ENCODE measurements around the gene TRIP10.
A peak's percentile ranks its signal among the peaks of the same experiment; 100 is the strongest.
"Not testable (repeated sequence)": the region's sequence is repeated elsewhere in the genome, so short reads cannot be mapped to it uniquely, and the experiment has no call there.

Gene TRIP10

DNA sequence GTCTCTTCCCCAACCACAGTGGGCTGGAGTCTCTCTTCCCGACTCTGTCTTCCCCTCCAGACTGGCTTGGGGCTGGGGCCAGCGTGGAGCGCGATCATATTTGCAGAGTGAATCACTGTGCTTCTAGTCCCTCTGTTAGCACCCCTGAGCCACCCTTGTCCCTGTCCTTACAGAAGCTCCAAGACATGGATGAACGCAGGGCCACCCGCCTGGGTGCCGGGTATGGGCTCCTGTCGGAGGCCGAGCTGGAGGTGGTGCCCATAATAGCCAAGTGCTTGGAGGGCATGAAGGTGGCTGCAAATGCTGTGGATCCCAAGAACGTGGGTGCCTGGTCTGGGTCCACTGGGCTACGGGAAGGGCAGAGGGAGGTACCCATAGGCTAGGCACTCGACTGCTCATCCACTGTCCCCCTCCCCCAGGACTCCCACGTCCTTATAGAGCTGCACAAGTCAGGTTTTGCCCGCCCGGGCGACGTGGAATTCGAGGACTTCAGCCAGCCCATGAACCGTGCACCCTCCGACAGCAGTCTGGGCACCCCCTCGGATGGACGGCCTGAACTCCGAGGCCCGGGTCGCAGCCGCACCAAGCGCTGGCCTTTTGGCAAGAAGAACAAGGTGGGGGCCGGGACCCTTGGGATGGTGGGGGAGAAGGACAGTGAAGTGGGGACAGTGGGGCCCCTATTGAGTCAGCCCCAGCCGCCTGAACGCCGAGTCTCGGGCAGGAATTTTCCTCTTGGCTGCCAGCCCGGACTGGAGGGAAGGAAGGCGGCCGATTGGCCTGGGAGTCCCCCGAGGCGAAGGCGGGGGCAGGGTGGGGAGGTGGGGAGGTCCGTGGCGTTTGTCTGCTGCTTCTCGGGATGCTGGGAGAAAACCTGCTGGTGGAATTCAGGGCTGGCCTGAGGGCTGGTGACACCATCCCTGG is 5.2 kb downstream of the TRIP10 start:
- no peak for DNase-seq

- no peak for DNase-seq
These were observed 6.5 kb downstream of the TRIP10 start for GRCh38 chr19:6745965-6746364.

- DNase-seq, result not testable (repeated sequence)
These were observed 9.1 kb downstream of the TRIP10 start for GRCh38 chr19:6748543-6748942.

- DNase-seq, result no peak
These were observed 10.6 kb downstream of the TRIP10 start for GRCh38 chr19:6750062-6750461.

DNA sequence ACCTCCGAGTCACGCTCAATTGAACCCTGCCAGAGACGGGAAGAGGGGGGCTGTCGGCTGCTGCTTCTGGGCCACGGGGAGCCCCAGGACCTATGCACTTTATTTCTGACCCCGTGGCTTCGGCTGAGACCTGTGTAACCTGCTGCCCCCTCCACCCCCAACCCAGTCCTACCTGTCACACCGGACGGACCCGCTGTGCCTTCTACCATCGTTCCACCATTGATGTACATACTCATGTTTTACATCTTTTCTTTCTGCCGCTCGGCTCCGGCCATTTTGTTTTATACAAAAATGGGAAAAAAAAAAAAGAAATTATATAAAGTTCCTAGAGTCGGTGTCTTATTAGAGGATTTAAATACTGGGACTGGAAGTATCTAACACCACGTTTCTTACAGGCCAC is 11.7 kb downstream of the TRIP10 start:
- no peak for DNase-seq

- DNase-seq, result no peak
These were observed 13.0 kb downstream of the TRIP10 start for GRCh38 chr19:6752256-6753177.

GRCh38 chr19:6753178-6754031 is 13.9 kb downstream of the TRIP10 start:
- no peak for DNase-seq

DNA sequence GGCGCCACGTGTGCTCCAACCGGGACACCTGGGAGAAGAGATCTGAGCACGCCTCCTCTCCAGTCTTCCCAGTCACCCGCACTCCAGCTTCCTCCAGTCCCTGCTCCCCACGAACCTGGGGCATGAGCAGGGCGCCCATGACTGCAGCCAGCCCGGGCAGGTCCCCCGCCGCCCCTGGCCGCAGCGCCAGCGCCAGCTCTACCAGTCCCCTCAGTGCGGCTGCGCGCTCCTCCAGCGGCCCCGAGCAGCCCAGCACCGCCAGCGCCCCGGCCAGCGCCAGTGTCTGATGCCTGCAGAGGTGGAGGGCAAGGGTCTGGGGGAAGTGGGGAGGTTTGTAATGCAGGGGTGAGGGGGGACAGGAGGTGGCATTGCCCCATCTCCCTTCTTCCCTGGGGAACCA is 14.7 kb downstream of the TRIP10 start:
- DNase-seq, result no peak

DNA sequence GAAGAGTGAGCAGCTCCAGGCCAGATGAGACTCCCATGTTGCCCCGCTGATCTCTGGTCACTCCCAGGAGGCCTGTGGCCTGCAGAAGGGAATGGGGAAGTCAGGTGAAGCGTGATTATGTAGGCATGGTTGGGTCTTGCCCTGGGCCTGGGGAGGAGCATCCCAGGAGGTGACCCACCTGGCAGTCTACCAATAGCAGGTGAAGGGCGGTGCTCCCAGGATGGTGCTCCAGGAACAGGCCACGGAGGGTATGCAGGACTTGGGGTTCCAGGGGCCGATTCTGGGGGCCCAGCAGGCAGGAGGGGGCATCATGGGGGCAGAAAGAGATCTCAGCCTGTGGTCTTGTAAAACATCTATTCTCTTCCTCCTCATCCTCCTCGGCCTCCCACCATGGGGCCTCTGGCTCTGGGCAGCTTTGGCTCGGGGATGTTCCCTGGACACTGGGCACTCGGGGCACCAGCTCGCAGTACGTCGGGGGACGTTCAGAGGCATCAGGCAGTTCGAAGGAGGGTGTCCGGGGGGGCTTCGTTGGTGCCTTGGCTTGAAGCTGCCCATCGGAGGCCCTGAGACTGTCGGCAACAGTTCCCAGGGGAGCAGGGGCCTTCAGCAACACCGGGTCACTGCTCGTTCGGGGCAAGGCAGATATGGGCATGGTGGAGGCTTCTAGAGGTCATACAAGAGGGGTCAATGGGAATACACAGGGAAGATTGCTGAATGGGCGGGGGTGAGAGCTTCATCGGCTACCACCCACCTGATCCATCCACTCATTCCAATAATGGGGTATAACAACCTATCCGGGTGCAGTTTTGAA is 15.4 kb downstream of the TRIP10 start:
- no peak for DNase-seq

DNA sequence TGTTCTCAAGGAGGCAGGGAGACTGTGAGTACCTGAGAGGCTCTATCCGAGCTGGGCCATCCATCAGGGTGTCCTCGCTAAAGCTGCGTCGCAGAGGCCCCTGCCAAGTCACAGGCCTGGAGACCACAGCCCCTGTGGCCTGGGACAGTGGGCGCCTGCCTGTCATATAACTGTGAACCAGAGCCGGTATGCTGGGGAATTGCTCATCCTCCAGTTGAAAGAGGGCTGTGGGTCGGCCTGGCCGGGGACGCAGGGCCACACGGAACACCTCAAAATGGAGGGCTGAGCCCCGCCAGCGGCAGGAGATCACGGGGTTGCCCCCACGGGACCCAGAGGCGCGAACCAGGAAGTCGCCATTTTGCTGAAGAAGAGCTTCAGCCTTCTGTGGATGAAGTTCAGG is 21.1 kb downstream of the TRIP10 start:
- no peak for DNase-seq

DNA sequence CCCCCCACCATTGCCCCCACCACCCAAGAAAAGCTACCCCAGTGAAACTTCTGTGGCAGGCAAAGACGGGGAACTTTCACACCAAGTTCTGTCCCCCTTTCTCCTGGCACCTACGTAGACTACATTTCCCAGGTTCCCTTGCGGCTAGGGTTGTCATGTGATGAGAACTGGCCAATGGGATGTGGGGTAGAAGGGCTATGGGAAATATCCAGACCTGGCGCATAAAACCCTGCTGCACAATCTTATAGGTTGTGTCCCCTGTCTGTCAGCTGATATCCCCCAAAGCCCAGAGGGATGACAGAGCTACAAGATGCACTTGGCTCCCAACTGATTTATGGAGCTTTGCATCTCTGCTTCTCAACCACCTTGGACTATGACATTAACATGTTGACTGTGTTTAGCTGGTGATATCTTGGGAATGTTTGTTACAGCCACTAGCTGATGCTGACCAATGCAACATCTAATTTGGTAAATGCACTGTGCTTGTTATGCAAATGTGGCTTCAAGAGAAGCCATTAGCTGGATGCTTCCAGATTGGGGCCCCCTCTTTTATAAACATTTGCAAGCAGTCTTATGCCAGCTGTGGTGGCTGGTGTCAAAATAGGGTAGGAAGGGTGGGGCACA is 21.7 kb downstream of the TRIP10 start:
- DNase-seq, result no peak

GRCh38 chr19:6762253-6762797 is 22.8 kb downstream of the TRIP10 start:
- not testable (repeated sequence) for DNase-seq

- DNase-seq, result no peak
These were observed 26.4 kb downstream of the TRIP10 start for GRCh38 chr19:6765738-6766356.

- DNase-seq, result no peak
These were observed 27.0 kb downstream of the TRIP10 start for GRCh38 chr19:6766357-6767080.

DNA sequence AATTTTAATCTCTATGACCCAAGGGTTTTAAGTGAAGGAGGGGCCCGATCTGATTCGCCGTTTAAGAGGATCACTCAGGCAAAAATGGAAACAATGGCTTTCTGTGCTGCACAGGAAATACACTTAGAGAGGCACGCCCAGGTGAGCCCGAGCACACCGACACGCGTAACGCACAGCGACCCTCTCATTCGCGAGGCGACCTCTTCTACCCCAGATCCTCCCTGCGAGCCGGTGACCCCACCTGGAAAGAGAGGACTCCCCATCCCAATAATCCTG is 27.5 kb downstream of the TRIP10 start:
- no peak for DNase-seq

GRCh38 chr19:6767357-6768235 is 28.1 kb downstream of the TRIP10 start, which contains the start of gene SH2D3A:
TSS of gene SH2D3A (minus strand) at chr19:6767435. CDS start at chr19:6763748, 3,687 bp downstream.
- DNase-seq, result peak; percentile 36

- DNase-seq, result no peak
These were observed 28.8 kb downstream of the TRIP10 start for GRCh38 chr19:6768236-6768785.

DNA sequence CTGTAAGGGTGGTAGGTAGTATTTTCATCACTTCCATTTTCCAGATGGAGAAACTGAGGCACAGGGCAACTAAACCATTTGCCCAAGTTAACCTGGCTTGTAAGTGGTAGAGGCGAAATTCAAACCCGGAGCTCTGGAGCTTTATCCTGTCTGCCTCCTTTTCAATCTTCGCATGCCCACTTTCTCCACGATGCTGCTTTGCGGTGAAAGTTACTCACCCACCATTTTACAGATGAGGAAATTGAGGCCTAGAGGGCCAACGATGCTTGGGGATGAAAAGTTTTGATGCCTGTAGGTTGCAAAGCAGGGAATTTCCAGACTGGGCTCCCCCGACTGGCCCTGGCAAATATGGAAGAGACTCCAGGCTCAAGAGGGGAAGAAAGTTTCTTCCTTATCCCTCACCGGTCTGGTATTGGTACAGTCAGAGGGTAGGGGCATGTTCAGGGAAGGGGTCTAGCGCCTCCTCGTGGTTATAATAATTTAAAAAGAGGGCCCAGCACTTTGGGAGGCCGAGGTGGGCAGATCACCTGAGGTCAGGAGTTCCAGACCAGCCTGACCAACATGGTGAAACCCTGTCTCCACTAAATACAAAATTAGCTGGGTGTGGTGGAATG is 29.6 kb downstream of the TRIP10 start:
- DNase-seq, result no peak

Data from NCI-H1417 treated with DMSO at 0.1 percent for 48 hours (cell line).